HG03175 (cell line): ENCODE data around the gene RXFP2.

Experiments
- ATAC-seq: cut with Tn5 transposase; IDR thresholded peaks from one replicate; pipeline ENCODE4 v1.9.1; 2021; ENCODE audit warnings: mild to moderate bottlenecking, moderate library complexity; ENCODE audit not compliant: unreplicated experiment

The RXFP2 gene

GRCh38 chr13:31739226-31739625 is at the start of gene RXFP2:
Gene RXFP2, plus strand, starts transcription at chr13:31739526. Its CDS starts 87 bp downstream, at chr13:31739613.
- no peak for ATAC-seq

- ATAC-seq: no peak
Measured at GRCh38 chr13:31697290-31697689, 42.0 kb upstream of the RXFP2 start.

- ATAC-seq: no peak
Measured at GRCh38 chr13:31699650-31700049, 39.7 kb upstream of the RXFP2 start.

GRCh38 chr13:31703780-31704179 is 35.5 kb upstream of the RXFP2 start:
- ATAC-seq: no peak

- no peak for ATAC-seq
Measured at GRCh38 chr13:31706105-31706504, 33.2 kb upstream of the RXFP2 start.

- no peak for ATAC-seq
Measured at GRCh38 chr13:31717583-31717982, 21.7 kb upstream of the RXFP2 start.

- no peak for ATAC-seq
Measured at GRCh38 chr13:31719214-31719613, 20.1 kb upstream of the RXFP2 start.

- no peak for ATAC-seq
Measured at GRCh38 chr13:31722673-31723072, 16.7 kb upstream of the RXFP2 start.

GRCh38 chr13:31725841-31726240 is 13.5 kb upstream of the RXFP2 start:
- ATAC-seq: no peak

- no peak for ATAC-seq
Measured at GRCh38 chr13:31731921-31732320, 7.4 kb upstream of the RXFP2 start.

- no peak for ATAC-seq
Measured at GRCh38 chr13:31733066-31733465, 6.3 kb upstream of the RXFP2 start.

GRCh38 chr13:31733647-31734046 is 5.7 kb upstream of the RXFP2 start:
- no peak for ATAC-seq

GRCh38 chr13:31742097-31742734 is 2.9 kb downstream of the RXFP2 start:
- peak; percentile 98 for ATAC-seq

GRCh38 chr13:31747291-31747690 is 8.0 kb downstream of the RXFP2 start:
- ATAC-seq: no peak

GRCh38 chr13:31747966-31748365 is 8.6 kb downstream of the RXFP2 start:
- no peak for ATAC-seq

- ATAC-seq: no peak
Measured at GRCh38 chr13:31749929-31750328, 10.6 kb downstream of the RXFP2 start.

- ATAC-seq: no peak
Measured at GRCh38 chr13:31755211-31755610, 15.9 kb downstream of the RXFP2 start.

- no peak for ATAC-seq
Measured at GRCh38 chr13:31755803-31756212, 16.5 kb downstream of the RXFP2 start.

GRCh38 chr13:31756346-31756745 is 17.0 kb downstream of the RXFP2 start:
- ATAC-seq: no peak

GRCh38 chr13:31761951-31762350 is 22.6 kb downstream of the RXFP2 start:
- ATAC-seq: no peak

GRCh38 chr13:31764556-31764955 is 25.2 kb downstream of the RXFP2 start:
- ATAC-seq: no peak

- no peak for ATAC-seq
Measured at GRCh38 chr13:31765138-31765785, 25.9 kb downstream of the RXFP2 start.
